SKM-1 (cell line): ENCODE data around the gene PRR9.

Experiments used
- DNase-seq: peaks from one replicate; lab custom pipeline; 2025; ENCODE audit not compliant: unreplicated experiment; lab: John Stamatoyannopoulos, UW

The PRR9 gene

GRCh38 chr1:153262462-153263157 is 45.2 kb downstream of the PRR9 start:
- no peak for DNase-seq

DNA sequence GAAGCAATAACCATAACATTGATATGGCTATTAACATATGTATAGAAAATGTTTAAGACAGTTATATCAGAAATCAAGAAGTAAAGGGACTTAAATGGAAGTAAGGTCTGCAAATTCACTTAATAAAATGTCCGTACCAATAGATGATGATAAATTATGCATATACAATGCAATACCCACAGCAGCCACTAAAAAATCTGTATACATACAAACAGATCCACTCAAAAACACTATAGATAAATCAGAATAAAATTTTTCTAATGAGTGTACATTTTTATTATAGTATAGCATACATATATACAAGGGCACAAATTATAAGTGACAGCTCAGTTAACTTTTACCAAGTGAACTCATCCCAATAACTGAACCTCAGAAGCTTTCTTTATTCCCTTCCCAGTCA is 48.1 kb downstream of the PRR9 start:
- no peak for DNase-seq
